SH-SY5Y (cell line): ENCODE results near the gene TMEM178B.

ENCODE experiments used
- GATA2 ChIP-seq: IDR thresholded peaks from 2 replicates; pipeline ENCODE4 v1.6.1; 2011; ENCODE audit warnings: mild to moderate bottlenecking, low read depth, low read length
- GATA3 ChIP-seq: IDR thresholded peaks from 2 replicates; pipeline ENCODE4 v1.6.1; 2011; ENCODE audit warnings: low read depth, mild to moderate bottlenecking, low read length, moderate library complexity

- no peak for TF ChIP-seq GATA2
- TF ChIP-seq GATA3 = no peak
These were observed 313.0 kb downstream of the TMEM178B start for GRCh38 chr7:141386881-141387280.
